ENCODE data around the gene HS6ST3.

The HS6ST3 gene

GRCh38 chr13:96053003-96053703 is 36.8 kb upstream of the HS6ST3 start, which contains the start of gene UGGT2:
TSS of gene UGGT2 (minus strand) at chr13:96053401. CDS start at chr13:96053312, 89 bp downstream.
- peak within 1 kb of the TSS; percentile 97 for H3K4me3 ChIP-seq (replicated peaks; ENCODE audit: low read depth, low read length)
- peak; percentile 76 for DNase-seq (ENCODE audit: extremely low read depth, low read depth)
- TF ChIP-seq CTCF (IDR thresholded peaks at IDR 0.05; ENCODE audit: low read depth, low read length, missing control alignments) = no peak

GRCh38 chr13:96065849-96066248 is 24.1 kb upstream of the HS6ST3 start:
- DNase-seq (ENCODE audit: extremely low read depth, low read depth) = no peak
- H3K4me3 ChIP-seq (replicated peaks; ENCODE audit: low read depth, low read length) = no peak overlapping the region
- no peak for TF ChIP-seq CTCF (IDR thresholded peaks at IDR 0.05; ENCODE audit: low read depth, low read length, missing control alignments)

DNA sequence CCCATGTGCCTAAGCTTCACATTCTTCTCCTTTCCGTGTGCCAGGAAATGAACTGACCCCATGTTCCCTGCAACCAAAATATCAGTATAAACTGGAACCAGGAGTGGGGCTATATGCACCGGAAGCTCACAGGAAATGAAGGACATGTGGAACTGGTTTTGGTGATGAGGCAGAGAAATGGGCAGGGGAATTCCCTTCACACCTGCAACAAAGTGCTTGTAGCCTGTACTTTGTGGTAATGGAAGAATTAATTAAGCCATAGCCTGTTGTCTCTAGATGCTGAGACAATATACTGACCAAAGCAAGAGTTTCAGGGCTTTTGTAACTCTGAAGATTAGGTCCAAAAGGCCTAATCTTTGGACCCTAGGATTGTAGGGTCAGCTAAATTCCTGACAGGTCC is 21.2 kb upstream of the HS6ST3 start:
- no peak for DNase-seq (ENCODE audit: extremely low read depth, low read depth)
- TF ChIP-seq CTCF (IDR thresholded peaks at IDR 0.05; ENCODE audit: low read depth, low read length, missing control alignments) = no peak
- H3K4me3 ChIP-seq (replicated peaks; ENCODE audit: low read depth, low read length) = no peak overlapping the region

- no peak for TF ChIP-seq CTCF (IDR thresholded peaks at IDR 0.05; ENCODE audit: low read depth, low read length, missing control alignments)
- H3K4me3 ChIP-seq (replicated peaks; ENCODE audit: low read depth, low read length) = no peak overlapping the region
- DNase-seq (ENCODE audit: extremely low read depth, low read depth) = no peak
Measured at GRCh38 chr13:96071504-96071903, 18.4 kb upstream of the HS6ST3 start.

GRCh38 chr13:96072392-96072791 is 17.5 kb upstream of the HS6ST3 start:
- DNase-seq (ENCODE audit: extremely low read depth, low read depth) = no peak
- no peak overlapping the region for H3K4me3 ChIP-seq (replicated peaks; ENCODE audit: low read depth, low read length)
- TF ChIP-seq CTCF (IDR thresholded peaks at IDR 0.05; ENCODE audit: low read depth, low read length, missing control alignments) = no peak

DNA sequence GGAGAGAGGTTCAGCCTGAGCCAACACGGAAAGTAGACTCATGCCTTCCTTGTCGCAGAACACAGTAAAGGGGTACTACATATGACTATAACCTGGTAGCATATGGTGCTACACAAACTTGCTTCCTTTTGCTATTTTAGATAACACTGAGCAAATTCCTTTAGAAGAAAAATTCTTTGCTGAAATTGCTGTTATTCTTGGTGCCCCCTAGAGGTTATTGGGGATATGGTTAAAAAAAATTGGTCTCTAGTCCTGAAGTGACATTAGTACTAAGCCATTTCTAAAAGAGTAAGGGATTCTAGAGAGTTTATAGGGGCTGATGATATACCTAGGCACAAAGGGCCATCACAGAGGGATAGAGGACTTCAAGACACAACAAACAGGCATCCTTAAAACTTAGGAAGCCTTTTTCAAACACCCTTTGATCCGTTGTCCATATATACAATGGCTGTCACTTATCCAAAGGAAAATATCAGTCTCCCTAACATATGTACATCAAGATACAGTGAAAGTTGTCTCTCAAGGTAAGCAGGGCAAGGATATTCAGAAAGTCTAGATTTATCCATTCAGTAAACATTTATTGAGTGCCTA is 13.9 kb upstream of the HS6ST3 start:
- H3K4me3 ChIP-seq (replicated peaks; ENCODE audit: low read depth, low read length) = no peak overlapping the region
- TF ChIP-seq CTCF (IDR thresholded peaks at IDR 0.05; ENCODE audit: low read depth, low read length, missing control alignments) = peak; percentile 60
- no peak for DNase-seq (ENCODE audit: extremely low read depth, low read depth)
